Measurements from ENCODE around the gene L3MBTL2. TPM values are rescaled to one million over a fixed set of nuclear protein-coding genes. Genes with fewer than 3 reads are reported as not detected.

Gene L3MBTL2
- total RNA-seq, 1 experiment from 2014 or later = 27.0 TPM

DNA sequence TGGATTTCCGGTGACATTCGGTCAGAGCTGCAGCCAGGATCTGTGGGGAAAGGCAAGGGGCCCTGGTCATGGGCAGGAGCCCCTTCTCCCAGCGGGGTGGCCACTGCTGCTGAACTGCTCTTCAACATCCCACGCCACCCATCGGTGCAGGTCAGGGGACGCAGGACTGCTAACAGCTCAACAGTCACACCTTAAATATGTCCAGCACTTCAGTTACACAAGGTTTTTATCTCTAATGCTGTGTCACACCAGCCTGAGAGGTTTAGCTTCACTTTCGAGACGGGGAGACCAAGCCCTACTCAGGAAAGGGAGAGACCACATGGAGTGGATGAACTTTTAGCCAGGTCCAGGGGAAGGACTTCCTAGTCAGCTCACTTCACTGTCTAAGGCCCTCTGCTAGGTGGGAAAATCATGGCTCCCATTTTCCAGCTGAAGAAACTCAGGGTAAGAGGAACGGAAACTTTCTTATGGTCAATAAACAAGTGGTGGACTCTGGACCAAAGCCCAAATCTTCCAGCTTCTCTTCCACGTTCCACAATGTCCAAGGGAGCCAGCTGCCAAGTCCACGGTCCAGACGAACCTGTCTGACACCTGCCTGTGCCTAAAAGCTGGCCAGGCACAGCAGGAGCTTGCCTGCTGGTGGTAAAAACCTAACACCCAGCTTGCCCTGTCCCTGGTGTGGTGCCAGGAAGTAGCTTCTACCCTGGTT, 56.6 kb downstream of the L3MBTL2 start:
- no peaks in the 10 kb centered on the region for H3K27me3 Mint-ChIP-seq (ENCODE audit: unreplicated experiment)

DNA sequence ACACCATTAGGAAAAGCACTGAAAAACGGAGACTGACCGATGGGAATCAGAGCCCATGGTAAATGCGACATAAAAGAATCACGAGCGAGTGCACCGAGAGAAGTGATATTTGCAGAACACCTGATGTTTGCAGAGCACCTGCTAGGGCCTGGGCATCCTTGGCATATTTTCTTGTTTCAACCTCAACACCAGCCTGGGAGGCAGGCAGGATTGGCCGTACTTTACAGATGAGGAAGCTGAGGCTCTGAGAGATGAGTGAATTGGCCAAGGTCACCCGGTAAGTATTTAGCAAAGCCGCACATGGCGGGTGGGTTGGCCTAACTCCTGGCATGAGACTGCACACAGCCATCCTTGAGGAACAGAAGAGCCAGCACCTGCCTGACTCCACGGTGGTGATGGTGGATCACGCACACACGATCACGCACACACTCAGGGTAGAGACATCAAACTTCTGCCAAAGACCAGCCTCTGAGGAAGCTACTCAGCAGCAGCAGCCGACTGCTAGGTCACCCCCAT, 57.2 kb downstream of the L3MBTL2 start:
- intact Hi-C loops (cut with micrococcal nuclease; ENCODE audit: unreplicated experiment) = no loop called here
- no peak overlapping the region for H3K4me3 Mint-ChIP-seq (ENCODE audit: low read depth, unreplicated experiment)
- no peaks in the 10 kb centered on the region for H3K27me3 Mint-ChIP-seq (ENCODE audit: unreplicated experiment)
- no peaks in the 10 kb centered on the region for H3K9me3 Mint-ChIP-seq (ENCODE audit: low read depth, unreplicated experiment)
- no TSS peak for BruUV-seq (replicated peaks)
- TF ChIP-seq, protein P1, sequence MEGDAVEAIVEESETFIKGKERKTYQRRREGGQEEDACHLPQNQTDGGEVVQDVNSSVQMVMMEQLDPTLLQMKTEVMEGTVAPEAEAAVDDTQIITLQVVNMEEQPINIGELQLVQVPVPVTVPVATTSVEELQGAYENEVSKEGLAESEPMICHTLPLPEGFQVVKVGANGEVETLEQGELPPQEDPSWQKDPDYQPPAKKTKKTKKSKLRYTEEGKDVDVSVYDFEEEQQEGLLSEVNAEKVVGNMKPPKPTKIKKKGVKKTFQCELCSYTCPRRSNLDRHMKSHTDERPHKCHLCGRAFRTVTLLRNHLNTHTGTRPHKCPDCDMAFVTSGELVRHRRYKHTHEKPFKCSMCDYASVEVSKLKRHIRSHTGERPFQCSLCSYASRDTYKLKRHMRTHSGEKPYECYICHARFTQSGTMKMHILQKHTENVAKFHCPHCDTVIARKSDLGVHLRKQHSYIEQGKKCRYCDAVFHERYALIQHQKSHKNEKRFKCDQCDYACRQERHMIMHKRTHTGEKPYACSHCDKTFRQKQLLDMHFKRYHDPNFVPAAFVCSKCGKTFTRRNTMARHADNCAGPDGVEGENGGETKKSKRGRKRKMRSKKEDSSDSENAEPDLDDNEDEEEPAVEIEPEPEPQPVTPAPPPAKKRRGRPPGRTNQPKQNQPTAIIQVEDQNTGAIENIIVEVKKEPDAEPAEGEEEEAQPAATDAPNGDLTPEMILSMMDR (IDR thresholded peaks at IDR 0.05; ENCODE audit: unreplicated experiment) = no peak
- CTCF ChIA-PET = interaction anchor here (0.6 kb wide), 1 partner anchor 46 kb away, joined by 5 read pairs; no protein-coding TSS in a partner anchor
- H3K27ac Mint-ChIP-seq (ENCODE audit: unreplicated experiment) = no peak overlapping the region
- DNase-seq = no peak
- H3K4me1 Mint-ChIP-seq (ENCODE audit: low read depth, unreplicated experiment) = peaks cover 2% of the 10 kb centered on the region
- H3K36me3 Mint-ChIP-seq (ENCODE audit: insufficient read depth, unreplicated experiment) = peaks cover 86% of the 10 kb centered on the region

More for the DNA sequence above, 56.6 kb downstream of the L3MBTL2 start:
- BruUV-seq (replicated peaks) = no TSS peak
- Mint-ChIP-seq H3K4me3 (ENCODE audit: low read depth, unreplicated experiment) (no peak overlapping the region), H3K27ac (ENCODE audit: unreplicated experiment) (no peak overlapping the region), H3K4me1 (ENCODE audit: low read depth, unreplicated experiment) (peaks cover 8% of the 10 kb centered on the region), H3K36me3 (ENCODE audit: insufficient read depth, unreplicated experiment) (peaks cover 86% of the 10 kb centered on the region), H3K9me3 (ENCODE audit: low read depth, unreplicated experiment) (no peaks in the 10 kb centered on the region)
- no peak for DNase-seq
- TF ChIP-seq, protein P1 (IDR thresholded peaks at IDR 0.05; ENCODE audit: unreplicated experiment) = no peak
- intact Hi-C loops (cut with micrococcal nuclease; ENCODE audit: unreplicated experiment) = no loop called here
- CTCF ChIA-PET = interaction anchor here (0.6 kb wide), 1 partner anchor 47 kb away, joined by 5 read pairs; no protein-coding TSS in a partner anchor

DNA sequence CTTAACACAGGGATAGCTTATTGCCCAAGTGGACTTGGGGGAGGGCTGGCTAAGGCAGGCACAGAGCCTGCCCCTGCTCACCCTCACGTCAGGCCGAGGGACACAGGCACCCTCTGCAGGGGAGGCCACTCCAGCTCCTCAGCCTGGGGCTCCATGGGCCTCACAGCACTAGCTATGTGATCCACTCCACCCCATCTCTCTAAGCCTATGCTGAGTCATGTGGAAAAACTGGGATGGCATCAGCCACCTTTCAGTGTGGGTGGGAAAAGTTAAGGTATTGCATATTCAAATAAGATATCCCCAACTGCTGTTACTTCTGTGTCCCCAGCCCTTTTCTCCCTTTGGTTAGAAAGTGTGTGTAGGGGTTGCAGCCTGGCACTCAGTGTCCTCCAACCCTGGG, 58.6 kb downstream of the L3MBTL2 start:
- no peak overlapping the region for H3K27ac Mint-ChIP-seq (ENCODE audit: unreplicated experiment)

DNA sequence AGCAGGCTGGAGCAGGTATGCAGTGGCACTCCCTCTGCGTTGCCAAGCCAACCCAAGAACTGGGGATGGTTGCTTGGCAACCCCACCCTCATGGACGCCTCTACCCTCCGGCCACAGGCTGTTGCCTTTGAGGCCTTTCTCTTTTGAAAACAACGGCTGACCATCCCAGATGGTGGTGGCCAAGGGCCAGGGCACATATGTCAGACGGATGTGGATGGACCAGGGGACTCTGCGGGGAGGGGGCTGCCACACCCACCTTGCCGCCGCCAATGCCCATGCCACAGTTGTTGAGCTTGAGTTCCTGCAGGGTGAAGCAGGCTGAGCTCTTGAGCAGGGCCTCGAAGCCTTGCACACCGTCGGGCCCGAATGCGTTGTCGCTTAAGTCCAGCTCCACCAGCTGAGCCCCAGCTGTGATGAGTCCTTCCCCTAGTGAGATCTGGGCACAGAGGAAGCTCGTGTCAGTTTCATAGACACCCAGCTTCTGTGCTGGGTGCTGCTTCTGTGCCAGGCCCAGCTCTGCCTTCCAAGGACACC, 59.4 kb downstream of the L3MBTL2 start:
- BruUV-seq (replicated peaks) = no TSS peak
- TF ChIP-seq, protein P1 (IDR thresholded peaks at IDR 0.05; ENCODE audit: unreplicated experiment) = no peak

More for the DNA sequence above, 58.6 kb downstream of the L3MBTL2 start:
- Mint-ChIP-seq H3K4me3 (ENCODE audit: low read depth, unreplicated experiment) (no peak overlapping the region), H3K4me1 (ENCODE audit: low read depth, unreplicated experiment) (no peaks in the 10 kb centered on the region), H3K27me3 (ENCODE audit: unreplicated experiment) (no peaks in the 10 kb centered on the region), H3K9me3 (ENCODE audit: low read depth, unreplicated experiment) (no peaks in the 10 kb centered on the region), H3K36me3 (ENCODE audit: insufficient read depth, unreplicated experiment) (peaks cover 87% of the 10 kb centered on the region)
- no TSS peak for BruUV-seq (replicated peaks)
- intact Hi-C loops (cut with micrococcal nuclease; ENCODE audit: unreplicated experiment) = no loop called here
- CTCF ChIA-PET = interaction anchor here (0.6 kb wide), 1 partner anchor 53 kb away, joined by 4 read pairs; no protein-coding TSS in a partner anchor
- DNase-seq = no peak
- TF ChIP-seq, protein P1 (IDR thresholded peaks at IDR 0.05; ENCODE audit: unreplicated experiment) = no peak

More for the DNA sequence above, 59.4 kb downstream of the L3MBTL2 start:
- H3K27me3 Mint-ChIP-seq (ENCODE audit: unreplicated experiment) = no peaks in the 10 kb centered on the region
- H3K4me1 Mint-ChIP-seq (ENCODE audit: low read depth, unreplicated experiment) = no peaks in the 10 kb centered on the region
- CTCF ChIA-PET = interaction anchor here (0.6 kb wide), 1 partner anchor 53 kb away, joined by 4 read pairs; no protein-coding TSS in a partner anchor
- no peak for DNase-seq
- H3K27ac Mint-ChIP-seq (ENCODE audit: unreplicated experiment) = peak overlapping the region; percentile 1
- H3K36me3 Mint-ChIP-seq (ENCODE audit: insufficient read depth, unreplicated experiment) = peaks cover 92% of the 10 kb centered on the region
- H3K4me3 Mint-ChIP-seq (ENCODE audit: low read depth, unreplicated experiment) = no peak overlapping the region
- no peaks in the 10 kb centered on the region for H3K9me3 Mint-ChIP-seq (ENCODE audit: low read depth, unreplicated experiment)
- intact Hi-C loops (cut with micrococcal nuclease; ENCODE audit: unreplicated experiment) = no loop called here
